K562 (cell line): ENCODE data around the gene FGF12. TPM values are rescaled to one million over a fixed set of nuclear protein-coding genes. Genes with fewer than 3 reads are reported as not detected.

ENCODE experiments used
- FOXA1 ChIP-seq: fragments of 450-650 bp; IDR thresholded peaks from 2 replicates; pipeline ENCODE4 v1.6.1; 2016; ENCODE audit warnings: mild to moderate bottlenecking, borderline replicate concordance
- HDGF ChIP-seq: fragments of 450-650 bp; IDR thresholded peaks from 2 replicates; pipeline ENCODE4 v1.6.1; 2016
- ZNF124 ChIP-seq: sonication (generic); formaldehyde crosslinking; IDR thresholded peaks from 2 replicates; pipeline ENCODE4 v1.8.1; 2022; ENCODE audit warnings: missing genetic modification reagents
- polyA plus RNA-seq, 8 experiments: library from polyadenylated mRNA; depleted of rRNA in 4 of 8; stranded (reverse) in 5 of 8; unstranded in 3 of 8; fragments of >200 nt; fragmentation: Nextera tagmentation in 2 of 8; fragmentation: Illumina TruSeq in 1 of 8; extraction: Ambion mirVana in 2 of 8; extraction: Trizol in 1 of 8; gene quantifications; 2 replicates each; pipeline versions ENCODE4 v1.2.1 to v1.2.3, GENCODE V29; 2011 to 2014; ENCODE audit warnings: inconsistent platforms in 1 of 8, missing spikeins in 1 of 8
- total RNA-seq, 7 experiments: library from RNA; depleted of rRNA in 6 of 7; stranded (reverse); fragments of >200 nt in 6 of 7; fragmentation: Illumina TruSeq in 2 of 7; extraction: Trizol in 2 of 7; gene quantifications; 2 replicates each; pipeline versions ENCODE4 v1.2.1 to v1.2.3, GENCODE V29; 2011 to 2021; ENCODE audit warnings: low replicate concordance in 1 of 7
- TF ChIP-seq, protein P1 (sequence below): IDR thresholded peaks from 2 replicates; pipeline ENCODE4 v1.6.1; 2011; ENCODE audit warnings: borderline replicate concordance, low read depth, mild to moderate bottlenecking, moderate library complexity, low read length; ENCODE audit not compliant: insufficient read depth, poor library complexity, severe bottlenecking
- TF ChIP-seq, protein P2 (sequence below): fragments of 250-450 bp; sonication (Bioruptor Pico); IDR thresholded peaks from 2 replicates; pipeline ENCODE4 v1.4.0; 2020
- TF ChIP-seq, protein P3 (sequence below): sonication (generic); formaldehyde crosslinking; IDR thresholded peaks from 2 replicates; pipeline ENCODE4 v1.8.1; 2022; ENCODE audit warnings: missing genetic modification reagents

FGF12 gene
- total and polyA plus RNA-seq, 9 of the 15 experiments (the other 6 are each of a cell fraction or from before 2014, with no cell fraction given): not detected

DNA sequence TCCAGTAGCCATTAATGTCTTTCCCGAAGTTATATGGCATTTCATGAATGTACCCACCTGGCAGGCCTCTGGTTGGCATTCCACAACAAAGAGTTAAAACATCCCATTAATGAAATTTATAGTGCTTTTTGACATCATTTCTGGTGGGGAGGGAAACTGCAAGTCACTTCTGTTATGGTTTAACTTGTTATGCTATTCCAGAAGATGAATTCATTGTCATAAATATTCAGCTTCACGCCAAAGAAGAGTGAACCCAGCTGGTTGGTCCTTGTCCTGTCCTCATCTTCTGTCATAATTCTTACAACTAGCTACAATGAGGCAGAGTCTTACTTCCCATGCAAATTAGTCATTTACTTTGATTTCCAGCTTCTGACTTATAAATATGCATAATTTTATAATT lies 471.5 kb downstream of the FGF12 start (continued):
- TF ChIP-seq, protein P1, sequence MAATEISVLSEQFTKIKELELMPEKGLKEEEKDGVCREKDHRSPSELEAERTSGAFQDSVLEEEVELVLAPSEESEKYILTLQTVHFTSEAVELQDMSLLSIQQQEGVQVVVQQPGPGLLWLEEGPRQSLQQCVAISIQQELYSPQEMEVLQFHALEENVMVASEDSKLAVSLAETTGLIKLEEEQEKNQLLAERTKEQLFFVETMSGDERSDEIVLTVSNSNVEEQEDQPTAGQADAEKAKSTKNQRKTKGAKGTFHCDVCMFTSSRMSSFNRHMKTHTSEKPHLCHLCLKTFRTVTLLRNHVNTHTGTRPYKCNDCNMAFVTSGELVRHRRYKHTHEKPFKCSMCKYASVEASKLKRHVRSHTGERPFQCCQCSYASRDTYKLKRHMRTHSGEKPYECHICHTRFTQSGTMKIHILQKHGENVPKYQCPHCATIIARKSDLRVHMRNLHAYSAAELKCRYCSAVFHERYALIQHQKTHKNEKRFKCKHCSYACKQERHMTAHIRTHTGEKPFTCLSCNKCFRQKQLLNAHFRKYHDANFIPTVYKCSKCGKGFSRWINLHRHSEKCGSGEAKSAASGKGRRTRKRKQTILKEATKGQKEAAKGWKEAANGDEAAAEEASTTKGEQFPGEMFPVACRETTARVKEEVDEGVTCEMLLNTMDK: no peak
- no peak for TF ChIP-seq FOXA1
- TF ChIP-seq, protein P2, sequence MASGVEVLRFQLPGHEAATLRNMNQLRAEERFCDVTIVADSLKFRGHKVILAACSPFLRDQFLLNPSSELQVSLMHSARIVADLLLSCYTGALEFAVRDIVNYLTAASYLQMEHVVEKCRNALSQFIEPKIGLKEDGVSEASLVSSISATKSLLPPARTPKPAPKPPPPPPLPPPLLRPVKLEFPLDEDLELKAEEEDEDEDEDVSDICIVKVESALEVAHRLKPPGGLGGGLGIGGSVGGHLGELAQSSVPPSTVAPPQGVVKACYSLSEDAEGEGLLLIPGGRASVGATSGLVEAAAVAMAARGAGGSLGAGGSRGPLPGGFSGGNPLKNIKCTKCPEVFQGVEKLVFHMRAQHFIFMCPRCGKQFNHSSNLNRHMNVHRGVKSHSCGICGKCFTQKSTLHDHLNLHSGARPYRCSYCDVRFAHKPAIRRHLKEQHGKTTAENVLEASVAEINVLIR: no peak
- TF ChIP-seq ZNF124: no peak
- TF ChIP-seq, protein P3, sequence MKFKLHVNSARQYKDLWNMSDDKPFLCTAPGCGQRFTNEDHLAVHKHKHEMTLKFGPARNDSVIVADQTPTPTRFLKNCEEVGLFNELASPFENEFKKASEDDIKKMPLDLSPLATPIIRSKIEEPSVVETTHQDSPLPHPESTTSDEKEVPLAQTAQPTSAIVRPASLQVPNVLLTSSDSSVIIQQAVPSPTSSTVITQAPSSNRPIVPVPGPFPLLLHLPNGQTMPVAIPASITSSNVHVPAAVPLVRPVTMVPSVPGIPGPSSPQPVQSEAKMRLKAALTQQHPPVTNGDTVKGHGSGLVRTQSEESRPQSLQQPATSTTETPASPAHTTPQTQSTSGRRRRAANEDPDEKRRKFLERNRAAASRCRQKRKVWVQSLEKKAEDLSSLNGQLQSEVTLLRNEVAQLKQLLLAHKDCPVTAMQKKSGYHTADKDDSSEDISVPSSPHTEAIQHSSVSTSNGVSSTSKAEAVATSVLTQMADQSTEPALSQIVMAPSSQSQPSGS: no peak
- no peak for TF ChIP-seq HDGF
